HG03159 (cell line): Measurements from ENCODE around the gene LRRIQ4.
A peak's percentile ranks its signal among the peaks of the same experiment; 100 is the strongest.

ENCODE experiments used
- ATAC-seq: cut with Tn5 transposase; IDR thresholded peaks from one replicate; pipeline ENCODE4 v1.9.1; 2021; ENCODE audit warnings: mild to moderate bottlenecking, moderate library complexity; ENCODE audit not compliant: unreplicated experiment

LRRIQ4 gene

GRCh38 chr3:169809230-169809795 lies 3.4 kb upstream of the LRRIQ4 start:
- ATAC-seq = no peak

GRCh38 chr3:169811631-169812331 lies 889 bp upstream of the LRRIQ4 start:
- peak; percentile 3 for ATAC-seq

GRCh38 chr3:169813278-169813677 lies 608 bp downstream of the LRRIQ4 start:
- no peak for ATAC-seq

- ATAC-seq = peak; percentile 91
Measured at GRCh38 chr3:169813757-169814517, 1.3 kb downstream of the LRRIQ4 start.

GRCh38 chr3:169815590-169816150 lies 3.0 kb downstream of the LRRIQ4 start:
- ATAC-seq = no peak

GRCh38 chr3:169818316-169818715 lies 5.6 kb downstream of the LRRIQ4 start:
- no peak for ATAC-seq

- ATAC-seq = no peak
Measured at GRCh38 chr3:169822091-169822490, 9.4 kb downstream of the LRRIQ4 start.

- no peak for ATAC-seq
Measured at GRCh38 chr3:169822540-169822939, 9.9 kb downstream of the LRRIQ4 start.

- ATAC-seq = no peak
Measured at GRCh38 chr3:169822983-169823382, 10.3 kb downstream of the LRRIQ4 start.

- ATAC-seq = no peak
Measured at GRCh38 chr3:169825316-169825715, 12.6 kb downstream of the LRRIQ4 start.

GRCh38 chr3:169827712-169828111 lies 15.0 kb downstream of the LRRIQ4 start:
- ATAC-seq = no peak

- ATAC-seq = no peak
Measured at GRCh38 chr3:169835533-169835932, 22.9 kb downstream of the LRRIQ4 start.

GRCh38 chr3:169836078-169836941 lies 23.6 kb downstream of the LRRIQ4 start:
- ATAC-seq = peak; percentile 92

- ATAC-seq = no peak
Measured at GRCh38 chr3:169836942-169837275, 24.2 kb downstream of the LRRIQ4 start.

- no peak for ATAC-seq
Measured at GRCh38 chr3:169838511-169839030, 25.9 kb downstream of the LRRIQ4 start.

- peak; percentile 76 for ATAC-seq
Measured at GRCh38 chr3:169841171-169841570, 28.5 kb downstream of the LRRIQ4 start.

GRCh38 chr3:169842960-169843359 lies 30.3 kb downstream of the LRRIQ4 start:
- ATAC-seq = no peak

- ATAC-seq = peak; percentile 96
Measured at GRCh38 chr3:169846458-169847193, 34.0 kb downstream of the LRRIQ4 start.

GRCh38 chr3:169847896-169848295 lies 35.2 kb downstream of the LRRIQ4 start:
- no peak for ATAC-seq

GRCh38 chr3:169848741-169849140 lies 36.1 kb downstream of the LRRIQ4 start:
- no peak for ATAC-seq
